GM21423 (cell line): Measurements from ENCODE around the gene FRS3.

ENCODE experiments used
- ATAC-seq: cut with Tn5 transposase; IDR thresholded peaks from one replicate; pipeline ENCODE4 v1.9.1; 2021; ENCODE audit warnings: mild to moderate bottlenecking, moderate library complexity; ENCODE audit not compliant: unreplicated experiment

The FRS3 gene

DNA sequence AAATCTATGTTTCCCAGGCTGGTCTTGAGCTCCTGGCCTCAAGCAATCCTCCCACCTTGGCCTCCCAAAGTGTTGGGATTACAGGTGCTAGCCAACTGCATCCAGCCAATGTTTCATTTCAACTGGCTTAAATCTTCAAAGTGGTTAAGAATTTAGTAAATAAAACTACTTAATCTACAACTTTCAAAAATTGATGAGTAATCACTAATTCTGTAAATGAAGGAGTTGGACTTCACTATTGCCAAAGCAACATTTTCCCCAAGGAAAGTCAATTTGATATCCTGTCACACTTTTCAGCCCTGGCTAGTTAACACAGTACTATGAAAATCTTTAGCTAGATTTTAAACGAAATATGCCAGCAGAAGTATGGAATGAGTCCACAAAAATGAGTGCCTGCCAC, 11.6 kb upstream of the FRS3 start:
- no peak for ATAC-seq

DNA sequence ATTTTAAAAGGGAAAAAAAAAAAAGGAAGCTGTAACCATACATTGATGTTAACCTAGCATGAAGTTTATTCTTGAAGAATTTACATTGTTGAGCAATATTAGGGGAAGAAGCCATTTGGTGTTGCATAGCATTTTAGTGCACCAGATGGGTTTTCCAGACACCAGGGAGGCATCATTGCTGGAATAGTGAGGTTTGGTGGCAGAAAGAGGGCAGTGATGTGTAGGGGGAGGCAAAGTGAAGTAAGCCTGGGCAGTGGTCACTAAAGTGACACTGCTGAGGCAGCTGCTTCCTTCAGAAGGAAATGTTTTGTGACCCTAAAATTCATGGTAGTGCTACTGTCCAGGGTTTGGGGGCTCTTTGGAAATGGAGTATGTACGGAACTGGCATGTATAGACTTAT, 10.3 kb upstream of the FRS3 start:
- no peak for ATAC-seq

DNA sequence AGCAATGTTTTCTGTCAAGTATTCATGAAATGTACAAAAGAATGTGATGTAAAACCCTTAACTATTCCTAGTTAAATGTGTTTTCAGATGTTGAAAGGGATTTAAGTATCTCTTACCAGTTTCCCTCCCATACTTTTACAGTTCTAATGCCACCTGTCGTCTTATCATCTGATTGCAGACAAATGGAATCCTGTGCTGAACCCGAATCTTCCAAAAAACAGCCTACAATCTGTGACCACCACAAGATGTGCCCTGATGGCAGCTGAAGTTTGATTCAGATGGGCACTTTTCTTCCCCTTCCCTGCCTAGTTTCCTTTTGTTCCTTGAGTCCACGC, 9.7 kb upstream of the FRS3 start:
- no peak for ATAC-seq

DNA sequence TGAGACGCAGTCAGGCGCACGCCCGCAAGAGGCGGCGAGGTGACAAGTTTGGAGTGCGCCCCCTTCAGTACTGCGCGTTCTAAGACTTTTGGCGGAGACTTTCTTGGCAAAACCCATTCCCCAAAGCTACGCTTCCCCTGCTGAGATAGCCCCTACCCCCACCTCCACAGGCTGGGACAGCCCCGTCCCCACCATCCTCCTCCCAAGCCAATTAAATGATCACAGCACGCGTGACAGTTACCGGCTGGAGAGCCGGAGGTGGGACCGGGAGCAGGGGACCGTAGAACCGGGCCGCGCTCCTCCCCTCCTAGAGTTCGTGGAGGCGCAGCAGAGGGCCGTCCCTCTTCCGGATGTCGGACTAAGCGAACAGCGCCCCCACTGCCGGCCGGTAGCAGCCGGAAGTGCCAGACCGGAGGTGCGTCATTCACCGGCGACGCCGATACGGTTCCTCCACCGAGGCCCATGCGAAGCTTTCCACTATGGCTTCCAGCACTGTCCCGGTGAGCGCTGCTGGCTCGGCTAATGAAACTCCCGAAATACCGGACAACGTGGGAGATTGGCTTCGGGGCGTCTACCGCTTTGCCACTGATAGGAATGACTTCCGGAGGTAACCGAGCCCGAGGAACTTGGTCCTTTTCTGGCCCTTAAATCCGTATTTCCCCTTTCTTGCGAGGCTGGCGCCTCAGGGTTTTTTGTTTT, 7.7 kb upstream of the FRS3 start, which contains the start of gene TOMM6:
Gene TOMM6 (plus strand): TSS at position 476 of the 699 bp plus-strand sequence. CDS start 4 bp downstream, at position 480.
- ATAC-seq, result peak; percentile 78

DNA sequence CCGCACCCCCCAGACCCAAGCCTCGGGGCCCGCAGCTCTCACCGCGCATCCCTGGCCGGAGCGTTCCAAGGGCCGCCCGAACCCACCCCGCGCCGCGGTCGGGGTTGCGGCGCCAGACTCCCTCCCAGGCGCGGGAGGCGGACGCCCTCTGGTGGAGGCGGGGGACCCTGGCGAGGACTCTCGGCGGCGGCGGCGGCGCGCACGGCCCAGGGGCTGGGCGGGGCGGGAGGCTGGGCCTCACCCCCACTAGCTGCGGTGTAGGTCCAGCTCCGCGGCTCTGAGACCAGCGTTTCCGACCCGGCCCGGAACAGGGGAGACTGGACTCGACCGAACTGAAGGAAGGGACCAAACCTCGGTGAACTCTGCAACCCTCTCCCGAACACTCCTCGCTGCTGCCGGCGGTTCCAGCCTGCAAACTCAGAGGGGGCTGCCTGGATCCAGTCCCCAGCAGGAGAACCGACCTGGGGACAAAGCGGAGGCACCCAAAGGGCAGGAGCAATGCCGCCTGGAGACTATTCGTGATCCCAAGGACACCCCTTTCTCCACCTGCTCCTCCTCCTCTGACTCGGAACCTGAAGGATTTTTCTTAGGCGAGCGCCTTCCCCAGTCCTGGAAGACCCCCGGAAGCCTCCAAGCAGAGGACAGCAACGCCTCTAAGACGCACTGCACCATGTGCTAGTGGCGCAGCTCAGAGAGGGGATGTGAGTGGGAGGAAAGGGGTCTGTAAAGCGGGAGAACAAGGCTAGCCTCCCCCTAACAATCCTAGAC, 6.9 kb upstream of the FRS3 start:
- ATAC-seq, result peak; percentile 52

DNA sequence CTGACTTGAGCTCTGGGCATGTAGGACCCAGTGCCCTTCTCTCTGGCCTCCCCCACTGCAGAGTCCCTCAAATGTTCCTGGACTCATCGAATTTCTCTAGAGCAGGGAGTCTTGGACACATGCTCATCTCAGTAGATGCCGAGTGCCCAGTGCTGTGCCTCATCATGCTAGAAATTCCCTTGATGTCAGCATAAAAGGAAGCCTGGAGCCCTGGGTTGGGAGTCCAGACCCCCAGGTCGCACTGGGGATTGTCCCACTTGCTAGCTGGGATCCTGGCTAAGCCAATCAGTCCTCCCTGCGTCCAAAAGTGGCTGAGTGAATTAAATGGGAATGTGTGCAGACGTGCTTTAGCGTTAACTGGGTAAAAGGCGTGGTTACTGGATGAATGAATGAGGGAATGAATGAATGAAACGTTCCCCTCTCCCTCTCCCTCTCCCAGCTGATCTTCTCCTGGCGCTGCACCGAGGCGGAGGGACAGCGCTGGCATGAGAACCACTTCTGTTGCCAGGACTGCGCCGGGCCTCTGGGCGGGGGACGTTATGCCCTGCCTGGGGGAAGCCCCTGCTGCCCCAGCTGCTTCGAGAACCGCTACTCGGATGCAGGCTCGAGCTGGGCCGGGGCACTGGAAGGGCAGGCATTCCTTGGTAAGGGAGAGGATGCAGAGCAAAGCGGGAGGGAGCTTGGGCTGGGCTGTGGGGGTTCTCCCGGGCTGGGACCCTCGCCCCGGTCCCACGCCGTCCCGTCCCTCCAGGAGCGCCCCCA, 6.2 kb upstream of the FRS3 start:
- ATAC-seq, result no peak

DNA sequence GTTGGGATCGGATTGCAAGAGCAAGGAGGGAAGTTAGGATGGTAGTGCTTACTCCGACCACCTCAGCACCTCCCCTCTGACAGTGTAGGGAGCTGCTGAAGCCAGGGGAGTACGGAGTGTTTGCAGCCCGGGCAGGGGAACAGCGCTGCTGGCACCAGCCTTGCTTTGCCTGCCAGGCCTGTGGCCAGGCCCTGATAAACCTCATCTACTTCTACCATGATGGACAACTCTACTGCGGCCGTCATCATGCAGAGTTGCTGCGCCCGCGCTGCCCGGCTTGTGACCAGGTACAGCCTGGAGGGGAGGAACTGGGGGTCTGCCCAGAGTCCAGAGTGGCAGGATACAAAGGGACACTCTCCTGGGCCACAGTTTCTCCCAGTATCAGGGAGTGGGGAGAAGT, 5.6 kb upstream of the FRS3 start:
- no peak for ATAC-seq

DNA sequence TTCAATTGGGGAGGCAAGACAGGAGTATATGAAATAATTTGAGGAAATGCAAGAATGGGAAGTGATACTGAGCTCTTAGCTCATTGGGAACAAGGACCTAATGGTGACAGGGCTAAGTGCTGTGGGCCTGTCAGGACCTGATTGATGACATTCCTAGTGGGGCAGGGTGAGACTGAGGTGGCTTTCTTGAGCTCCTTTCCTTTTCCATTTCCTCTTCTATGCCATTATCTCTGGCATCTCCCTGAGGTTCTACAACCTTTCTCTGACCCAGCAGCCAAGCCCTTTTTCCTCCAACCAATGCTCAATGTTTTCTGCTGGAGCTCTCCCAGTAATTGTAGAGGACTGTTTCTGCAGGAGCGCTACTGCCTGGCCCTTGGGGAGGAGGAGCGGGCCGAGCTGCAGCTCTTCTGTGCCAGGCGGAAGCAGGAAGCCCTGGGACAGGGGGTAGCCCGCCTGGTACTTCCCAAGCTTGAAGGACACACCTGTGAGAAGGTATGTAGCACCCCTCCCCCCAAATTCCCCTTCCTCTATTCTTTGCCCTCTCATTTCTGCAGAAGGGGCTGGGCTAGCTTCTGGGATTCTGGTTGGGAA, 5.0 kb upstream of the FRS3 start:
- no peak for ATAC-seq

DNA sequence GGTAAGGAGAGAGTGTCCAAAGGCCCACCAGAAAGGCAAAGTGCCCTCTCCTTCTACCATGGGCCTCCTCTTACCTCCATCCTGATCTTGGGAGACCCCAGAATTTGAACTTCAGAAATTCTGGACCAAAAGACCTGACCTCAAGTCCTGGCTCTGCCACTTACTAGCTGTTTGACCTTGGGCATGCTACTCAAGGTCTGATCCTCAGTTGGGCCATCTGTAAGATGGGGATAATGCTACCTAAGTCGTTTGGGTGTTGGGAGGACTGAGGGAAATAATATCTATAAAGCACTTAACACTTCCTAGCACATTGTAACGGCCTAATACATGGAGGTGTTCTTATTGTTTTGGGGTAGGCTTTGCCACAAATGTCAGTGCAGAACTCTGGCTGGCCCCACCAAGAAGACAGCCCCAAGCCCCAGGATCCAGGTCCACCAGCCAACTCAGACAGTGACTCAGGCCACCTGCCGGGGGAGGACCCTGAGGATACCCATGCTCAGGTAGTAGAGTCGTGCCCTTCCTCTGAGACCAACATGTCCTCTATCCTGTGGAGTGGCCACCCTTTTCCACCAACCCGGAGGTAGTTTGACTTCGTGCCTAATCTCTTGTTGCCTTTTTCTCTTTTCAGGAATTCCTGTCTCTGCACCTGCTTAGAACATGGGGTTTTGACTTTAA, 3.5 kb upstream of the FRS3 start:
- ATAC-seq, result no peak

DNA sequence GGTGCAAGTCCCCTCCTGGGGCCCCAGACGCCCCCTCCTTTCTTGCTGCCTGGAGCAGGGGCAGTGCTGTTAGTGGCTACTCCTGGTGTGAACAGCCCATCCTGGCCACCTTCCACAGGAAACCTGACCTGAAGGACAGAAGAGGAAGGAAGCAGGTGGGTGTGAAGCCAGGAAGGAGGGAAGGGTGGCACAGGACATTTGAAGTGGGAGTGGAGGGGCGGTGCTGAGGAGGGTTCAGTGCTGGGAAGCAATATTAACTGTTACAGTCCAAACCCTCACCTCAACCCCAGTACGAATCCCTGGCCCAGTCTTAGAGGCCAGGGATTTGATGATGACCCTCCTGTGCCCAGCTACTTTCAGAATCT, 1.6 kb upstream of the FRS3 start:
- no peak for ATAC-seq

DNA sequence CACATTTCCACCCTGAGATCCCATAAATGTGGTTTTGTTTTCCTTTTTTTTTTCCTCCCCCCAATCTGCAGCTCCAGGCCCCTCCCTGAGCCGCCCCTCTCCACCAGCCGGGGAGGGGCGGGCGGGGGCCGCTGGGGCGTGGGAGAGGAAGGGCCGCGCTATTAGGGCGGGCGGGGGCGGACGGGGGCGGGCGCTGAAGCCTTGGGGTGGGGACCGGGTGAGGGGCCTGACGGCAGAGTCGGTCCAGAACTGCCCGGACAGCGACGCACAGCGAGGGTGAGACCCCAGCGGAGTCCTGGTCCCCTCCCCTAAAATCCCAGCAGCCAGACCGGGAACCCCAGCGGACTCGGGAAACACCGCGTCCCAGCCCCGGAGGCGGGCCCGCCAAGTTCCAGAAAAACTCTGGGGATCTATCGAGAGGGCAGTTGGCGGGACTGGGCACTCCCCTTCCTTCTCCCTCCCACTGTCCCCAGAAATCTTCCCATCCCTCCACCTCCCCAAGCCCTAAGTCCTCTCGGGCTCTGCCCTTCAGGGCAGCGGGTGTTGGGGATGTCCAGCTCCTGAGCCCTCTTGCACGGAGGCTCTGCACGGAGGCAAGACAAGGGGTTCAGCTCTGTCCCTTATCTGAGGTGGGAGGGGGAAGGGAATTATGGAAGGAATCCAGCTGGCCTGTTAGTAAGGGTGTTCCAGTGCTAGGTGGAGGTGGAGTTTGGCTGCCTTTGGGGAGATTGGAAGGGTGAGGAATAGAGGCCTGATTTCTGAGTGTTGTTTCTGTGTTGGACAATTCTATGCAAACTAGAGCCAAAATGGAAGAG, 1.1 kb upstream of the FRS3 start, which contains the start of gene PRICKLE4:
Gene PRICKLE4 (plus strand): TSS at position 232 of the 815 bp plus-strand sequence. CDS start 2,692 bp downstream, outside the sequence.
- no peak for ATAC-seq

DNA sequence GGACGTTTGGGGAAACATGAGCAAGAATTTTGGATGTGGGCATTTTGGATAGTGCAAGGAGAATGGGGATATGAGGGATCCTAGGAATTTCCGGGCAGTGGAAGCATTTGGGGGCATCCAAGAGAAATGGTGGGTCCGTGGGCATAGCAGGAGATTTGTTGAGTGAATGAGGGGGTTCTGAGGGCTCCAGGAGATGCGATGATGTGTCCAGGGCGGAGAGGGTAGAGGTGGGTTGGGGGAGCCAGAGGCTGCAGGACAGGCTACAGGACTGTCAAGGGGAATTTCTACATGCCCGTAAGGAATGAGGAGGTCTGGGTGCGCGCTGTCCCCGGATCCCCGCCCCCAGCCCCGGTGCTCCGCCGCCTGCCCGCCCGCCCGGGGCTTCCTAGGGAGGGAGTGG, 364 bp downstream of the FRS3 start:
- ATAC-seq, result no peak

DNA sequence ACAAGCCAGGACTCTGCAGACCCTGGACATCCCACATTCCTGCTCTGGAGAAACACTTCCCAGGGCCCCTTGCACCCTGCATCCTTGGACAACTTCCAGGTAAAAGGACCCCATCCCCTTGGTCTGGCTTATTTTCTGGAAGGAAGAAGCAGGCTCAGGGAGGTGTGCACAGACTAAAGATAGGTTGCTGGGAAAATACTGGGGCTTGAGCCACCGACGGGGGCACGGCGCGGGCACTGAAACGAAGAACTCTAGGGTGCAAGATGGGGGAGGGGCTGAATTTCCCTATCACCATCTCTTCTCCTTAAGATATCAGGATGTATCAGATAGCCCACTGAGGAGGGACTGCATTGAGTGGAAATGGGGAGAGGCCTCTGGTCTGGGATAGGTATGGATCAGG, 805 bp downstream of the FRS3 start:
- ATAC-seq, result no peak

DNA sequence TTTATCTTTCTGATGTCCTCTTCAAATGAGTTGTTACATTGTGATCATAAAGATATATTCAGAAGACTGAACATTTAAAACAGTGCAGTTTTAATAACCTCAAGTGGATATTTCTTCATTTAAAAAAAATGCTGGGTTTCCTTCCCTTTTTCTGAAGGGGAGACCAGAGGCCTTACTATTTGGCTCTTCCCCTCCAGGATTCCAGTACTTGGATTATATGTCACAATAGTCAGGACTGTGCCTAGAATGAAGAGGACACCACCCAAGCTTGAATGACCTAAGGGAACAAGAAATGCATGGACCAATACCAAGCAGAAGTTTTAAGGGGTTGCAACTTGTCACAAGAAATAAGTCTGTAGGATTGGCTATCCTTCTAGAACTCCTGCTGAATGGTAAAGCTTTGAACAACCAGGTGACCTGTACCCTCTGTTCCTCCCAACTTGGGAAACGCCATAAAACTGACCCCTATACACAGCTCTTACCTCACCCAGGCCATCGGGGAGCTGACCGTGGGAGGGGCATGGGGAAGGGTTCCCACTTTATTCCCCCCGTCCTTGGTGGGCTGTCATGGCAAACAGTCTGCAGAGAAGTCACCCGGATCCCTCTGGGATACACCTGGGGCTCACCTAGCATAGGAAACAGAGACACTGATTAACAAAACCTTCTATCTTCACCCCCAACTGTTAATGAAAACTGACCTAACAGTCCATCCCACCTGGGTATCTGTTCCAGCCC, 2.0 kb downstream of the FRS3 start:
- ATAC-seq, result no peak

DNA sequence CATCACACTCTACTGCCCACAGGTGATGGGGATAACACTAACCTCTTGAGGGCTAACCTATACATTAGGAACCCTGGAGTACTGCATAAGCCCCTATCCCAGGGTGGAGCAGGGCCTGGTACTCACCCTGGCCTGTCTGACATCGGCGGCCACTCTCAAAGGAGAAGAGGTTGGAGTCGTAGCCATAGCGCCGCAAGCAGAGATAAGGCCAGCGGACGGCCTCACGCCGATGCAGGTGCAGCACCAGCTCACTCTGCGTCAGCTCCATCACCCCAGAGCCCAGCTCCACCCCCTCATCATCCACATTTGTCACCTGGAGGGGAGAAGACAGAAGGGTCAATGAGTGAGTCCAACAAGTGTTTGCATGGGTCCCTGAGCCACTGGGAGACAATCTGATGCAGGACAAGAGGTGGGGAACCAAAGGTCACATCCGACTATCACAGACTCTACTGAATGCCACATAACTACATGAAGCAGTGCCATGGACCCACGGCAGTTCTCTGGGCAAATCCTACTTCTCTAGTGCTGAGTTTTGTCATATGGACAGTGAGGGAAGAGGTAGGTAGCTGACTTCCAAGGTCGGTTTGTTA, 4.3 kb downstream of the FRS3 start:
- no peak for ATAC-seq

DNA sequence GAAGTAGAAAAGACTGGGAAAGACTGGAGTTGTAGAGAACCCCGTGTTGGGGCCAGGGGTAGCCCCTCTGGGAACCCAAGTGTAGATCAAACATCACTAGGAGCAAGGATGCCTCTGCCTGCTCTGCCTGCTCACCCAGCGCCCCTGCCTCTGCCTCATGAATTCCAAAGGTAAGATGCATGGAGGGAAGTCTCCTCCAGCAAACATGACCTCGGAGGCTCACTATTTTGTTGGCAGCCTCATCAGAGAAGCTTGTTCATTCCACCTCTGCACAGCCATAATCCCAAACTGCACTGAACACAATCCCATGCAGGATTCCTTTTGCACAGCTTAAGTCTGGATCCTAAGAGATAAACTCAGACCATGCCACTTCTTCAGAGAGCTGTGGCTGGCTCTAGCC, 4.9 kb downstream of the FRS3 start:
- no peak for ATAC-seq

DNA sequence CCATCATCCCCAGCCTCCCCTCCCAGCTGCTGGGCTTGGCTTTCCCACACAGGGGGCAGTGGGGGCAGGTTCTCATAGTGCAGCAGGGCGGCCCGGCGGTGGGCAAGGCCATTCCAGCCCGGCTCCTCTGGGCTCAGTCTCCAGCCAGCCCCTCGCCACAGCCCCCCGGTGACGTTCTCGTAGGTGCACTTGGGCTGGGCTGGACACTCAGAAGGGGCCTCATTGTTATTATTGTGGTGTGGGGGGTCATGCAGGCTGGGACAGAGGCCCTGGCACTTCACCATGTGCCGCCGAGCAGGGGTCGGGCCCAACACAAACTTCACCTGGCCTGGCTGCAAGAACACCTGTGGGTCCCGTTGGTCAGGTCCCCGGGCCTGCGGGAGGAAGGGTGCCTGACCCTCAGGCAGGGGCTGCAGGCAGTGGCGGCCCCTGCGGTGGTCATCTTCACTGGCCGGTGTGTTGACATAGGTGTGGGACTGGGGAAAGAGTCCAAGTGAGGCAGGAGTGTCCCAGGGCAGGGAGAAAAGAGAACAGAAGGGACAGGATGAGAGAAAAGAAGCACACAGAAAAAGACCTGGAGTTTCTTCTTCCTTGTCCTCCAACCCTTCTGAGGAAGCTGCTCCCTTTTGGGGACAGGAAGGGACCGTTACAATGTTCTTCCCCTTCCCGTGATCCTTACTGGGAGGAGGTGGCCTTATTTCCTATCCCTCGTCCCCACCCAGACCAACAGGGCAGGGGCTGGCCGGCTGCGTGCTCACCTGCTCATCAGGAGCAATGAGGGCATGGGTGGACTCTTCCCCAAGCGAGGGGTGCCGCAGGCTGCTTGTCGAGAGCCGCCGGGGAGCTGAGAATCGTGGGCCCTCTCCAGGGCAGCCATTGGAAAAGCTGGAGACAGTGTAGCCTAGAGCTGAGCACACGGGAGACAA, 8.4 kb downstream of the FRS3 start:
- ATAC-seq, result no peak
